Neural progenitor cell (in vitro differentiated cells): Measurements from ENCODE around the gene GIN1. TPM values are rescaled to one million over a fixed set of nuclear protein-coding genes. Genes with fewer than 3 reads are reported as not detected.

Experiments
- DNase-seq: peaks from one replicate; pipeline ENCODE4 v3.0.0-alpha.2; 2016; ENCODE audit warnings: low spot score
- H2AFZ ChIP-seq: fragments of 200-600 bp; sonication (generic); replicated peaks from 2 replicates; pipeline ENCODE4 v1.6.1; 2016; ENCODE audit warnings: antibody characterized with exemption
- H3F3A ChIP-seq: fragments of 200-600 bp; sonication (generic); 2 replicates; pipeline ENCODE4 v1.6.1; 2016; ENCODE audit warnings: antibody characterized with exemption, low read depth
- H3K27ac ChIP-seq: fragments of 200-600 bp; sonication (generic); 2 replicates; pipeline ENCODE4 v1.5.1; 2016; ENCODE audit warnings: mild to moderate bottlenecking
- H3K27me3 ChIP-seq: fragments of 200-600 bp; sonication (generic); 2 replicates; pipeline ENCODE4 v1.6.1; 2016; ENCODE audit warnings: mild to moderate bottlenecking, moderate library complexity
- H3K36me3 ChIP-seq: fragments of 200-600 bp; sonication (generic); 2 replicates; pipeline ENCODE4 v1.5.1; 2016
- H3K4me1 ChIP-seq: fragments of 200-600 bp; sonication (generic); 2 replicates; pipeline ENCODE4 v1.6.1; 2016; ENCODE audit warnings: mixed run types
- H3K4me2 ChIP-seq: fragments of 200-600 bp; sonication (generic); 2 replicates; pipeline ENCODE4 v1.6.1; 2016
- H3K4me3 ChIP-seq: fragments of 200-600 bp; sonication (generic); 2 replicates; pipeline ENCODE4 v1.5.1; 2016
- H3K79me2 ChIP-seq: fragments of 200-600 bp; sonication (generic); 2 replicates; pipeline ENCODE4 v1.6.1; 2016; ENCODE audit warnings: low read depth
- H3K9ac ChIP-seq: fragments of 200-600 bp; sonication (generic); 2 replicates; pipeline ENCODE4 v1.6.1; 2016
- H3K9me3 ChIP-seq: fragments of 200-600 bp; sonication (generic); 2 replicates; pipeline ENCODE4 v1.5.1; 2016; ENCODE audit warnings: low read depth
- H4K20me1 ChIP-seq: fragments of 200-600 bp; sonication (generic); 2 replicates; pipeline ENCODE4 v1.6.1; 2016; ENCODE audit warnings: low read depth
- H3K27ac Mint-ChIP-seq: 3 replicates; pipeline ENCODE4 v1.8.0; 2021; ENCODE audit warnings: mixed read lengths
- H3K27me3 Mint-ChIP-seq: 2 replicates; pipeline ENCODE4 v1.8.0; 2022; ENCODE audit warnings: low read depth, mild to moderate bottlenecking, inconsistent platforms, moderate library complexity, mixed read lengths; ENCODE audit not compliant: insufficient read depth
- H3K36me3 Mint-ChIP-seq: 3 replicates; pipeline ENCODE4 v1.8.0; 2021; ENCODE audit warnings: mixed read lengths
- H3K4me1 Mint-ChIP-seq: 3 replicates; pipeline ENCODE4 v1.8.0; 2021; ENCODE audit warnings: mixed read lengths
- H3K4me3 Mint-ChIP-seq: 3 replicates; pipeline ENCODE4 v1.8.0; 2021; ENCODE audit warnings: mild to moderate bottlenecking, moderate library complexity, mixed read lengths
- H3K9me3 Mint-ChIP-seq: 3 replicates; pipeline ENCODE4 v1.8.0; 2020; ENCODE audit warnings: mixed read lengths
- CTCF ChIP-seq: fragments of 200-600 bp; sonication (generic); IDR thresholded peaks from 2 replicates; pipeline ENCODE4 v1.5.1; 2017; ENCODE audit warnings: antibody characterized with exemption, mild to moderate bottlenecking
- EZH2 ChIP-seq: fragments of 200-600 bp; sonication (generic); IDR thresholded peaks from 2 replicates; pipeline ENCODE4 v1.6.1; 2017; ENCODE audit warnings: antibody characterized with exemption, mild to moderate bottlenecking, moderate library complexity
- EZH2phosphoT487 ChIP-seq: fragments of 200-600 bp; sonication (generic); IDR thresholded peaks from 2 replicates; pipeline ENCODE4 v1.6.1; 2017; ENCODE audit warnings: antibody characterized with exemption
- total RNA-seq: library from RNA; depleted of rRNA; stranded (reverse); fragments of >200 nt; gene quantifications from 2 replicates; pipeline ENCODE4 v1.2.3, GENCODE V29; 2015; ENCODE audit warnings: low replicate concordance

Gene GIN1
- total RNA-seq, 1 donor from 2014 or later = 42.0 TPM

- Histone ChIP-seq H4K20me1 (no peaks in the 10 kb centered on the region), H3K4me2 (no peak overlapping the region), H3K9me3 (no peaks in the 10 kb centered on the region), H3F3A (no peaks in the 10 kb centered on the region), H3K27ac (no peak overlapping the region), H3K27me3 (no peaks in the 10 kb centered on the region), H3K4me1 (no peaks in the 10 kb centered on the region), H2AFZ (no peak overlapping the region), H3K9ac (no peak overlapping the region), H3K79me2 (peaks cover 4% of the 10 kb centered on the region), H3K4me3 (no peak overlapping the region), H3K36me3 (no peaks in the 10 kb centered on the region)
- no peaks in the 10 kb centered on the region for H3K4me1 Mint-ChIP-seq
- no peak overlapping the region for H3K4me3 Mint-ChIP-seq
- no peaks in the 10 kb centered on the region for H3K9me3 Mint-ChIP-seq
- no peak for DNase-seq
- no peak for TF ChIP-seq EZH2
- no peaks in the 10 kb centered on the region for H3K27me3 Mint-ChIP-seq
- no peaks in the 10 kb centered on the region for H3K36me3 Mint-ChIP-seq
- no peak overlapping the region for H3K27ac Mint-ChIP-seq
Measured at GRCh38 chr5:103132684-103133083, 12.7 kb upstream of the GIN1 start.

- peaks cover 2% of the 10 kb centered on the region for H3K36me3 Mint-ChIP-seq
- no peaks in the 10 kb centered on the region for H3K9me3 Mint-ChIP-seq
- H3K4me1 Mint-ChIP-seq = no peaks in the 10 kb centered on the region
- peaks cover 12% of the 10 kb centered on the region for H3K79me2 ChIP-seq
- H3K4me3 ChIP-seq = no peak overlapping the region
- no peaks in the 10 kb centered on the region for H3K27me3 ChIP-seq
- no peak overlapping the region for H3K27ac ChIP-seq
- H3K27me3 Mint-ChIP-seq = no peaks in the 10 kb centered on the region
- no peak for DNase-seq
- H4K20me1 ChIP-seq = no peaks in the 10 kb centered on the region
- no peak overlapping the region for H3K9ac ChIP-seq
- H3K9me3 ChIP-seq = no peaks in the 10 kb centered on the region
- no peaks in the 10 kb centered on the region for H3K4me1 ChIP-seq
- H3F3A ChIP-seq = no peaks in the 10 kb centered on the region
- no peak overlapping the region for H2AFZ ChIP-seq
- no peak overlapping the region for H3K4me3 Mint-ChIP-seq
- TF ChIP-seq CTCF (no peak), EZH2 (no peak), EZH2phosphoT487 (no peak)
- H3K4me2 ChIP-seq = no peak overlapping the region
- H3K27ac Mint-ChIP-seq = no peak overlapping the region
- H3K36me3 ChIP-seq = no peaks in the 10 kb centered on the region
Measured at GRCh38 chr5:103128202-103128601, 8.3 kb upstream of the GIN1 start.

- no peak for DNase-seq
- peaks cover 20% of the 10 kb centered on the region for H3K79me2 ChIP-seq
- H3K27ac ChIP-seq = no peak overlapping the region
- no peak overlapping the region for H2AFZ ChIP-seq
- Mint-ChIP-seq H3K4me3 (no peak overlapping the region), H3K27me3 (no peaks in the 10 kb centered on the region), H3K27ac (no peak overlapping the region), H3K9me3 (no peaks in the 10 kb centered on the region), H3K4me1 (peaks cover 3% of the 10 kb centered on the region), H3K36me3 (peaks cover 5% of the 10 kb centered on the region)
- TF ChIP-seq EZH2 (no peak), CTCF (no peak), EZH2phosphoT487 (no peak)
- no peaks in the 10 kb centered on the region for H3K4me1 ChIP-seq
- H3F3A ChIP-seq = no peaks in the 10 kb centered on the region
- no peak overlapping the region for H3K4me2 ChIP-seq
- H4K20me1 ChIP-seq = no peaks in the 10 kb centered on the region
- H3K4me3 ChIP-seq = no peak overlapping the region
- H3K9me3 ChIP-seq = no peaks in the 10 kb centered on the region
- H3K27me3 ChIP-seq = no peaks in the 10 kb centered on the region
- no peaks in the 10 kb centered on the region for H3K36me3 ChIP-seq
- H3K9ac ChIP-seq = no peak overlapping the region
Measured at GRCh38 chr5:103127292-103127817, 7.4 kb upstream of the GIN1 start.

- Mint-ChIP-seq H3K4me3 (no peak overlapping the region), H3K36me3 (peaks cover 5% of the 10 kb centered on the region), H3K27me3 (no peaks in the 10 kb centered on the region), H3K27ac (no peak overlapping the region), H3K9me3 (no peaks in the 10 kb centered on the region), H3K4me1 (peaks cover 11% of the 10 kb centered on the region)
- no peak overlapping the region for H2AFZ ChIP-seq
- TF ChIP-seq EZH2phosphoT487 = no peak
- TF ChIP-seq CTCF = no peak
- TF ChIP-seq EZH2 = no peak
- no peaks in the 10 kb centered on the region for H3F3A ChIP-seq
- H3K9me3 ChIP-seq = no peaks in the 10 kb centered on the region
- H3K4me3 ChIP-seq = no peak overlapping the region
- DNase-seq = no peak
- H3K9ac ChIP-seq = no peak overlapping the region
- no peaks in the 10 kb centered on the region for H3K27me3 ChIP-seq
- no peaks in the 10 kb centered on the region for H3K36me3 ChIP-seq
- H3K27ac ChIP-seq = no peak overlapping the region
- H3K4me1 ChIP-seq = peaks cover 7% of the 10 kb centered on the region
- H3K4me2 ChIP-seq = no peak overlapping the region
- H4K20me1 ChIP-seq = no peaks in the 10 kb centered on the region
- peaks cover 28% of the 10 kb centered on the region for H3K79me2 ChIP-seq
Measured at GRCh38 chr5:103126557-103126956, 6.6 kb upstream of the GIN1 start.
